ENCODE results near the gene HLA-DRB5. TPM values are rescaled to one million over a fixed set of nuclear protein-coding genes. Genes with fewer than 3 reads are reported as not detected.

HLA-DRB5 gene
- total RNA-seq, 4 donors from 2014 or later = 0.93 to 50.6 (median 7.4) TPM; not detected in 1

Small RNA genes lying within 50 kb of the gene (small RNA-seq; reads per million reads assigned to genes)
- 0 reads per million in 4 donors for gene RNU1-61P

Other genes with a start within 250 kb of the HLA-DRB5 start
- not detected for gene TSBP1, start 158.4 kb downstream of the HLA-DRB5 start, total RNA-seq
- not detected for gene BTNL2, start 123.1 kb downstream of the HLA-DRB5 start, total RNA-seq
- 100 to 1,000 TPM in 2 of 4 donors, 10 to 100 TPM in 2; 43.6 to 285 (median 108) TPM for gene HLA-DRA, start 90.4 kb downstream of the HLA-DRB5 start, total RNA-seq
- gene HLA-DRB1, start 59.6 kb upstream of the HLA-DRB5 start, total RNA-seq = 10 to 100 TPM in 3 of 4 donors, 1 to 10 TPM in 1; 5.8 to 80.7 (median 55.5) TPM
- 1 to 10 TPM in 3 of 4 donors, not detected in 1; 1.7 to 7.8 (median 4.3) TPM for gene HLA-DQA1, start 107.1 kb upstream of the HLA-DRB5 start, total RNA-seq
- gene HLA-DQB1, start 136.4 kb upstream of the HLA-DRB5 start, total RNA-seq = 1 to 10 TPM in 3 of 4 donors, under 1 TPM in 1; 0.16 to 5.8 (median 1.4) TPM
- gene HLA-DQA2, start 211.1 kb upstream of the HLA-DRB5 start, total RNA-seq = 1 to 10 TPM in 1 of 4 donors, under 1 TPM in 1, not detected in 2; 0.40 to 1.8 TPM
- 1 to 10 TPM in 1 of 4 donors, under 1 TPM in 1, not detected in 2; 0.54 to 1.1 TPM for gene HLA-DQB2, start 233.2 kb upstream of the HLA-DRB5 start, total RNA-seq

Data from gastroesophageal sphincter (tissue), 4 donors.